Left renal cortex interstitium (tissue), 4 donors: ENCODE measurements around the gene EBNA1BP2. TPM values are rescaled to one million over a fixed set of nuclear protein-coding genes. Genes with fewer than 3 reads are reported as not detected.
"Not testable (repeated sequence)": the region's sequence is repeated elsewhere in the genome, so short reads cannot be mapped to it uniquely, and the experiment has no call there.

ENCODE experiments used
- DNase-seq, 4 donors: peaks; one replicate each; pipeline ENCODE4 v3.0.0-alpha.2; 2013; ENCODE audit warnings: low read depth in 4 of 4, low spot score in 2 of 4, missing footprints in 1 of 4
- polyA plus RNA-seq, 4 donors: library from polyadenylated mRNA; unstranded; fragments of 120-200 nt; gene quantifications; one replicate each; pipeline ENCODE4 v1.2.1, GENCODE V29; 2013; ENCODE audit not compliant: insufficient read length in 4 of 4

The EBNA1BP2 gene, protein sequence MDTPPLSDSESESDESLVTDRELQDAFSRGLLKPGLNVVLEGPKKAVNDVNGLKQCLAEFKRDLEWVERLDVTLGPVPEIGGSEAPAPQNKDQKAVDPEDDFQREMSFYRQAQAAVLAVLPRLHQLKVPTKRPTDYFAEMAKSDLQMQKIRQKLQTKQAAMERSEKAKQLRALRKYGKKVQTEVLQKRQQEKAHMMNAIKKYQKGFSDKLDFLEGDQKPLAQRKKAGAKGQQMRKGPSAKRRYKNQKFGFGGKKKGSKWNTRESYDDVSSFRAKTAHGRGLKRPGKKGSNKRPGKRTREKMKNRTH
- polyA plus RNA-seq = 10 to 100 TPM; 71.9 to 82.4 (median 72.6) TPM

DNA sequence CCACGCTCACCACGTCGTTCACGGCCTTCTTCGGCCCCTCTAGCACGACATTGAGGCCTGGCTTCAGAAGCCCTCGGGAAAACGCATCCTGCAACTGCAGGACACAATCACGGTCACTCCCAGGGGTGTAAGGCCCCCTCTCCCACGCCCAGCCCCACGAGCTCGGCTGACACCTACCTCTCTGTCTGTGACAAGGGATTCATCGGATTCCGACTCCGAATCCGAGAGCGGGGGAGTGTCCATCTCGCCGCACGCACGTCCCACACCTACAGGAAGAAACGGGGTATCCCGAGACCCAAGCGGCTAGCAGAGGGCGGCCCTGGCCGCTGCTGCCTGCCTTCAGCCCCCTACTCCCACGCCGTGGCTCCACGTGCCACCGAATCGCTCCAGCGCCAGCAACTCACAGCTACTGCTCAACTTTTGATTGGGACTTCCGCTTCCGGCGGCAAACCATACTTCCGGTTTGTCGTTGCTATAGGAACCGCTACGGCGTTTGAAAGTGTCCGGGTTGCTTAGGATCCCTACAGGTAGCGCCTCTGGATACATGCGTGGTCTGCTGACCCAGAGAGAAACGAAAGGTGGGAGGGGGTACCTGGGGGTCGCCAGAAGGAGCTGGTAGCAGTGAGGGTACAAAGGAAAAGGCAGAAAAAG is at the start of gene EBNA1BP2, which contains the start of gene CFAP57:
EBNA1BP2 (minus strand) TSS at position 415 of the 651 bp plus-strand sequence; CDS start at position 243, 172 bp downstream.
CFAP57 (plus strand) TSS at position 455 of the 651 bp plus-strand sequence. CDS start 424 bp downstream, outside the sequence.
- peak; percentile 90 to 96 (median 92) for DNase-seq

DNA sequence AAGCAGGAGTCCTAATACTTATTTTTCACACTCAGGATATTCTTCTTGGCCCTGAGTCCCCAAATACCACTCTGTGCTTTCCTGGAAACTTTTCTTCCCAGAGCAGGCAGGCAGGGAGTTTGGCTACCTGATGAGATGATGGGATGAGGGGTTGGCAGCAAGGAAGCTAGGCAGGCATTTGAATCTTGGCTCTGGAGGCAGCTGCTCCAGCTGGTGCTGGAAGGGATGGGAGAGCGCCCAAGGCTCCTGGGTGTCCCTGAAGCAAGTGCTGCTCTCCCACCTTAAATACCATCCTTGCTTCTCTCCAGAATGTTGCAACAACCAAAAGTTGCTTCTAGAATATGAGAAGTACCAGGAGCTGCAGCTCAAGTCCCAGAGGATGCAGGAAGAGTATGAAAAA is 49.7 kb upstream of the EBNA1BP2 start:
- no peak for DNase-seq

DNA sequence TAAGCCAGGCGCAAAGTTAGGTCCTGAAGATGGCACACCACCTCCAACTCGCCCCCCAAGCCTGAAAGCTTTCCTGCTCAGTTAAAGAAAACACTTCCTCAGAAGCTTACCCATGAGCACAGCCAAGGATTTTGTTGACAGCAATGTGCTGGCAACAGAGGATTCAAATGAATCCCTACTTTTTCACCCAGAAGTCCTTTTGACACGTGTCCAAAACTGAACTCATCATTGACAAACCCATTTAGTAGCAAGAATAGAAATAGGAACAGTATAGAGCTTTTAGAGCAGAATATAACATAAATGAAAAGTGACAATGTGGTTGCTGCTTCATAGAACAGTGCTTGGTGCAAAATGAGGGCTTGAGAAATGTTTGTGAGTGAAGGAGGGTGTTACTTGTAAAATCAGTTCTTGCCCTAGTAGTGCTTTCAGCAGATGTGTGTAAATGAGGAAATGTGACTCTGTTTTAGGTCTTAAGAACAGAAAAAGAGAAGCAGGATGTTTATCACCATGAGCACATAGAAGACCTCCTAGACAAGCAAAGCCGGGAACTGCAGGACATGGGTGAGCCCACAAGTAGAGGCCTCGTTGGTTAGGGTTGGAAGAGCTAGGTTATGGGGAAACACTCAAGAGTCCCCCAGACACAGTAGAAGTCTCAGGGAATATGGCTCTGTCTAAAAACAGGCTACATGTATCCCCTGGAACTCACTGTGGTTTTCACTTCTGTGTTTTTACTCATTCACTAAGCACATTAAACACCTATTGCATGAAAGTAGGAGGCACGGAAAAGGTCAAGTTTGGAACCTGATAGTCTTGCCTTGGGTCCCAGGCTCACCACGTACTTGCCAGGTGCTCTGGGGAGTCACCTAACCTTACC is 49.1 kb upstream of the EBNA1BP2 start:
- DNase-seq = no peak

GRCh38 chr1:43217747-43218146 is 45.7 kb upstream of the EBNA1BP2 start:
- DNase-seq = no peak

GRCh38 chr1:43214501-43215444 is 42.7 kb upstream of the EBNA1BP2 start:
- DNase-seq = no peak

GRCh38 chr1:43208277-43208676 is 36.2 kb upstream of the EBNA1BP2 start:
- not testable (repeated sequence) for DNase-seq

- DNase-seq = no peak
Observed at GRCh38 chr1:43207229-43207853, 35.3 kb upstream of the EBNA1BP2 start.

- DNase-seq = peak in 3 of 4 donors; percentile 23 to 54 (median 34)
Observed at GRCh38 chr1:43206600-43207228, 34.6 kb upstream of the EBNA1BP2 start.

- no peak for DNase-seq
Observed at GRCh38 chr1:43205671-43206070, 33.6 kb upstream of the EBNA1BP2 start.

GRCh38 chr1:43204394-43204793 is 32.3 kb upstream of the EBNA1BP2 start:
- DNase-seq = no peak

- DNase-seq = no peak
Observed at GRCh38 chr1:43203859-43204258, 31.8 kb upstream of the EBNA1BP2 start.

DNA sequence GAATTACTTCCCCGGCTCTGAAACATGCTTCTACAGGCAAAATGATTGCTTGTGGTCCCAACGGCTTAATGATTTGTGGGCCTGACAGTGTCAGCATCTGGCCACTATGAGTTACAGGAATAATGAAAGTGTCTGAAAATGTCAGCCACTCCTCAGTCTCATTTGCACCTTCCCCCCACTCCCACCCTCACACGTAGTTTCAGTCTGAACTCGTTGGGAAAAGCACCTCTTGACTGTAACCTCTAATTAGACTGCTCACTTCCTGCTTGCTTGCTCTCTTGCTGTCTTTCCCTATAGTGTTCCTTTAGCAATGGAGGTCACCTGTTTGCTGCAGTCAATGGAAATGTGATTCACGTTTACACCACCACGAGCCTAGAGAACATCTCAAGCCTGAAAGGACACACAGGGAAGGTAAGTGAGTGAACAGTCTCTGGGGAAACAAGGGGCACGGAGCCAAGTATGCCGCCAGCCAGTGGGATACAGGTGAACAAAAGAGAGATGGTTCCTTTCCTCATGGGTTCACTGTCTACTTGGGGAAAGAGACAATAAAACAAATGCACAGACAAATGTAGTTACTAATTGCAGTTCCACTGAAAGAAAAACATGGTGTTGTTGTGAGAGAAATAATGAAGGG is 27.1 kb upstream of the EBNA1BP2 start:
- no peak for DNase-seq

DNA sequence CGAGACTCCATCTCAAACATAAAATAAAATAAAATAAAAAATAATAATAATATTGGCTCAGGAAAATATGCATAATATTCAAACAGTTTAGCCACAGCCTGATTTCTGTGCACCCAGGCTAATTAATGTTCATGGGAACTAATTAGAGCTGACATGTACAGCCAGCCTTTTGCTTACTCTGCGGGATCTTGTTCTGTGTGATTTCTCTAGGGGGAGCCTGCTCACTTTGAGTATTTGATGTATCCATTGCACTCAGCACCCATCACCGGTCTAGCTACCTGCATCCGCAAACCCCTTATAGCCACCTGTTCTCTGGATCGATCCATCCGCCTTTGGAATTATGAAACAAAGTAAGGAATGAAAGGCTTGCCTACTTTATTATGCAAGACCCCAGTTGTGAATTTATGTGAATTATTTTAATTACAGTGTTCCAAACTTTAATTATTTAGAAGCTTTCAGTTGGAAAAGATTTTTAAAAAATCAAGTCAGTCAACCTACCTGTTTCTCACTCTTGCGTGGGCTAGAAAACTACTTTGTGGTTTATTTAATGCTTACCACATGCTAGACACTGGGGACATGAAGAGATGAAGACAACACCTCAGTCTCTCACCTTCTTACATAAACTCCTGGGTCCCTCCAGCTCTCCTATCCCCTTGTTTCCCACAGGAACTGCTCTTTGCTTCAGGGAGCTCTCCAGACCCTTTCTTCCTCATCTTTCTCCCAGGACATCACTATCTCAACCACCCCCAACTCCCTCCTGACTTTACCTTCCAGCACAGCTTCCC is 25.4 kb upstream of the EBNA1BP2 start:
- no peak for DNase-seq

DNA sequence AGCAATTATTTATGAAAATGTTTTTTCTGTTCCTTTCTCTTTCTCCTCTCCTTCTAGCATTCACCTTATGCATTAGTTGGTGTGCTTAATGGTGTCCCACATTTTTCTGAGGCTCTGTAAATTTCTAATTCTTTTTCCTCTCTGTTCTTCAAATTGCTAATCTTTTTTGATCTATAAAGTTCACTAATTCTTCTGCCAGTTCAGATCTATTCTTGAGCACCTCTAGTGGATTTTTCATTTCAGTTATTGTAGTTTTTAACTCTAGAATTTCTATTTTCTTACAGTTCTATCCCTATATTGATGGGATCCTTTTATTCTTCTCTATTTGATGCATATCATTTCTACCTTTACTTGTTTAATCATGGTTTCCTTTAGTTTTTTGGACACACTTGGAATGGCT is 22.4 kb upstream of the EBNA1BP2 start:
- DNase-seq = no peak

GRCh38 chr1:43188106-43188505 is 16.0 kb upstream of the EBNA1BP2 start:
- no peak for DNase-seq

GRCh38 chr1:43184995-43185394 is 12.9 kb upstream of the EBNA1BP2 start:
- DNase-seq = no peak

DNA sequence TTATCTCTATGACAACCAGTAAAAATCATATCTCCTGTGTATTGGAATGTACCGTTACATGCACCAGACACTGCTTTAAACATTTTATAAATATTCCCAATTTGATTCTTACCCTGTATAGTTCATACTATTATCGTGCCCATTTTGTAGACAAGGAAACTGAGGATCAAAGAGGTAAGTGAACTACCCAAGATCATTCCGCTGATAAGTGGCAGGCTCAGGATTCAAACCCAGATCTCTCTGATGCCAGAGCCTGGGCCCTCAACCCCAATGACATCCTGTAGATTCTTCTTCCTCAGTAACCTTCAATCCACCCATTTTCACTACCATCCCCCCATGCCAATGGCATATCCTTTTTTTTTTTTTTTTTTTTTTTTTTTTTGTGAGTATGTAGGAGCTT is 12.3 kb upstream of the EBNA1BP2 start:
- DNase-seq = no peak

GRCh38 chr1:43177691-43178090 is 5.6 kb upstream of the EBNA1BP2 start:
- no peak for DNase-seq
